MCF 10A (cell line): ENCODE measurements around the gene DNAJB13. TPM values are rescaled to one million over a fixed set of nuclear protein-coding genes. Genes with fewer than 3 reads are reported as not detected.

Experiments
- BruUV-seq: library from RNA; stranded (reverse); fragments of 400-500 nt; replicated peaks from 2 replicates; lab custom pipeline; 2021; lab: Mats Ljungman, UMichigan
- CTCF ChIA-PET: fragments of 300-600 bp; sonication (Branson Sonifier 250); formaldehyde crosslinking; extraction: SDS; loops from one replicate; lab custom pipeline; 2021; ENCODE audit warnings: antibody characterized with exemption, inconsistent platforms; lab: Yijun Ruan, JAX
- POLR2A ChIA-PET: fragments of 300-600, 350-650 bp; sonication (Branson Sonifier 250); formaldehyde crosslinking; extraction: SDS; loops from one replicate; lab custom pipeline; 2020; ENCODE audit warnings: antibody characterized with exemption, inconsistent platforms; lab: Yijun Ruan, JAX
- DNase-seq: peaks from one replicate; pipeline ENCODE4 v3.0.0-alpha.2; 2018; ENCODE audit not compliant: unreplicated experiment
- H3K27ac Mint-ChIP-seq: one replicate; pipeline ENCODE4 v1.8.0; 2022; ENCODE audit warnings: mild to moderate bottlenecking, low read depth, mixed read lengths; ENCODE audit not compliant: unreplicated experiment
- H3K27me3 Mint-ChIP-seq: one replicate; pipeline ENCODE4 v1.8.0; 2022; ENCODE audit warnings: mixed read lengths; ENCODE audit not compliant: insufficient read depth, unreplicated experiment
- H3K36me3 Mint-ChIP-seq: one replicate; pipeline ENCODE4 v1.8.0; 2022; ENCODE audit warnings: mild to moderate bottlenecking, moderate library complexity, mixed read lengths; ENCODE audit not compliant: insufficient read depth, unreplicated experiment
- H3K4me1 Mint-ChIP-seq: one replicate; pipeline ENCODE4 v1.8.0; 2022; ENCODE audit warnings: mixed read lengths; ENCODE audit not compliant: insufficient read depth, unreplicated experiment
- H3K4me3 Mint-ChIP-seq: one replicate; pipeline ENCODE4 v1.8.0; 2022; ENCODE audit warnings: mild to moderate bottlenecking, moderate library complexity, mixed read lengths; ENCODE audit not compliant: unreplicated experiment
- H3K9me3 Mint-ChIP-seq: one replicate; pipeline ENCODE4 v1.8.0; 2022; ENCODE audit warnings: mixed read lengths; ENCODE audit not compliant: unreplicated experiment
- CTCF ChIP-seq: fragments of 200-600 bp; IDR thresholded peaks from one replicate; pipeline ENCODE4 v1.8.0; 2022; ENCODE audit warnings: antibody characterized with exemption, mild to moderate bottlenecking; ENCODE audit not compliant: unreplicated experiment
- intact Hi-C: fragments of 100-400 bp; cut with micrococcal nuclease; formaldehyde crosslinking; loops from 2 replicates; pipeline ENCODE4 v1.14.1; 2022
- total RNA-seq: library from RNA; stranded (reverse); gene quantifications from 2 replicates; pipeline ENCODE4 v1.2.3, GENCODE V29; 2022

Gene DNAJB13
- total RNA-seq, 1 experiment from 2014 or later = 0.30 TPM

- no peak for TF ChIP-seq CTCF
- POLR2A ChIA-PET = no interaction called here
- no peak overlapping the region for H3K4me3 Mint-ChIP-seq
- DNase-seq = no peak
- no TSS peak for BruUV-seq
- intact Hi-C loops = no loop called here
- no peaks in the 10 kb centered on the region for H3K27me3 Mint-ChIP-seq
- H3K9me3 Mint-ChIP-seq = no peaks in the 10 kb centered on the region
- no peak overlapping the region for H3K27ac Mint-ChIP-seq
- H3K4me1 Mint-ChIP-seq = no peaks in the 10 kb centered on the region
- CTCF ChIA-PET = no interaction called here
- no peaks in the 10 kb centered on the region for H3K36me3 Mint-ChIP-seq
Measured at GRCh38 chr11:73995731-73996130, 44.9 kb downstream of the DNAJB13 start.

GRCh38 chr11:73996161-73996747, 45.4 kb downstream of the DNAJB13 start:
- no peaks in the 10 kb centered on the region for H3K4me1 Mint-ChIP-seq
- DNase-seq = no peak
- POLR2A ChIA-PET = no interaction called here
- no peaks in the 10 kb centered on the region for H3K36me3 Mint-ChIP-seq
- intact Hi-C loops = no loop called here
- no peak overlapping the region for H3K4me3 Mint-ChIP-seq
- CTCF ChIA-PET = interaction anchor here (0.6 kb wide), 1 partner anchor 14 kb away, joined by 3 read pairs; no protein-coding TSS in a partner anchor
- H3K27ac Mint-ChIP-seq = no peak overlapping the region
- H3K9me3 Mint-ChIP-seq = no peaks in the 10 kb centered on the region
- BruUV-seq = no TSS peak
- no peaks in the 10 kb centered on the region for H3K27me3 Mint-ChIP-seq
- TF ChIP-seq CTCF = no peak

- Mint-ChIP-seq H3K9me3 (no peaks in the 10 kb centered on the region), H3K4me1 (peaks cover 4% of the 10 kb centered on the region), H3K27ac (no peak overlapping the region), H3K4me3 (no peak overlapping the region), H3K36me3 (no peaks in the 10 kb centered on the region), H3K27me3 (no peaks in the 10 kb centered on the region)
- no TSS peak for BruUV-seq
- no peak for DNase-seq
- CTCF ChIA-PET = interaction anchor here (0.6 kb wide), 1 partner anchor 13 kb away, joined by 3 read pairs; no protein-coding TSS in a partner anchor
- no peak for TF ChIP-seq CTCF
- POLR2A ChIA-PET = interaction anchor here (0.6 kb wide), 1 partner anchor 732 kb away, joined by 3 read pairs; no protein-coding TSS in a partner anchor
- intact Hi-C loops = no loop called here
Measured at GRCh38 chr11:73997120-73997770, 46.4 kb downstream of the DNAJB13 start.

- Mint-ChIP-seq H3K36me3 (peaks cover 7% of the 10 kb centered on the region), H3K9me3 (no peaks in the 10 kb centered on the region), H3K27ac (no peak overlapping the region), H3K4me1 (peaks cover 5% of the 10 kb centered on the region), H3K27me3 (no peaks in the 10 kb centered on the region), H3K4me3 (no peak overlapping the region)
- no peak for TF ChIP-seq CTCF
- DNase-seq = no peak
- intact Hi-C loops = no loop called here
- ChIA-PET POLR2A (no interaction called here), CTCF (interaction anchor here (0.5 kb wide), 1 partner anchor 635 kb away, joined by 3 read pairs; no protein-coding TSS in a partner anchor)
- no TSS peak for BruUV-seq
Measured at GRCh38 chr11:73998846-73999575, 48.2 kb downstream of the DNAJB13 start.
